HUES48 (cell line): ENCODE measurements around the gene MTA1.

Experiments
- H3K27ac ChIP-seq: one replicate; pipeline ENCODE4 v1.7.0; 2013; ENCODE audit warnings: low read depth, low read length, inconsistent platforms
- H3K27me3 ChIP-seq: 2 replicates; pipeline ENCODE4 v1.6.1; 2013; ENCODE audit warnings: mild to moderate bottlenecking, low read length; ENCODE audit not compliant: control insufficient read depth, insufficient read depth
- H3K36me3 ChIP-seq: 2 replicates; pipeline ENCODE4 v1.6.1; 2013; ENCODE audit warnings: low read length; ENCODE audit not compliant: control insufficient read depth, insufficient read depth
- H3K4me1 ChIP-seq: 2 replicates; pipeline ENCODE4 v1.6.1; 2013; ENCODE audit warnings: mild to moderate bottlenecking, low read length; ENCODE audit not compliant: control insufficient read depth, insufficient read depth
- H3K4me3 ChIP-seq: 2 replicates; pipeline ENCODE4 v1.5.1; 2013; ENCODE audit warnings: mild to moderate bottlenecking, low read depth, low read length
- H3K9ac ChIP-seq: 2 replicates; pipeline ENCODE4 v1.6.1; 2013; ENCODE audit warnings: mild to moderate bottlenecking, low read depth, low read length, moderate library complexity
- H3K9me3 ChIP-seq: 2 replicates; pipeline ENCODE4 v1.6.1; 2013; ENCODE audit warnings: low read length; ENCODE audit not compliant: control insufficient read depth, insufficient read depth

MTA1 gene

DNA sequence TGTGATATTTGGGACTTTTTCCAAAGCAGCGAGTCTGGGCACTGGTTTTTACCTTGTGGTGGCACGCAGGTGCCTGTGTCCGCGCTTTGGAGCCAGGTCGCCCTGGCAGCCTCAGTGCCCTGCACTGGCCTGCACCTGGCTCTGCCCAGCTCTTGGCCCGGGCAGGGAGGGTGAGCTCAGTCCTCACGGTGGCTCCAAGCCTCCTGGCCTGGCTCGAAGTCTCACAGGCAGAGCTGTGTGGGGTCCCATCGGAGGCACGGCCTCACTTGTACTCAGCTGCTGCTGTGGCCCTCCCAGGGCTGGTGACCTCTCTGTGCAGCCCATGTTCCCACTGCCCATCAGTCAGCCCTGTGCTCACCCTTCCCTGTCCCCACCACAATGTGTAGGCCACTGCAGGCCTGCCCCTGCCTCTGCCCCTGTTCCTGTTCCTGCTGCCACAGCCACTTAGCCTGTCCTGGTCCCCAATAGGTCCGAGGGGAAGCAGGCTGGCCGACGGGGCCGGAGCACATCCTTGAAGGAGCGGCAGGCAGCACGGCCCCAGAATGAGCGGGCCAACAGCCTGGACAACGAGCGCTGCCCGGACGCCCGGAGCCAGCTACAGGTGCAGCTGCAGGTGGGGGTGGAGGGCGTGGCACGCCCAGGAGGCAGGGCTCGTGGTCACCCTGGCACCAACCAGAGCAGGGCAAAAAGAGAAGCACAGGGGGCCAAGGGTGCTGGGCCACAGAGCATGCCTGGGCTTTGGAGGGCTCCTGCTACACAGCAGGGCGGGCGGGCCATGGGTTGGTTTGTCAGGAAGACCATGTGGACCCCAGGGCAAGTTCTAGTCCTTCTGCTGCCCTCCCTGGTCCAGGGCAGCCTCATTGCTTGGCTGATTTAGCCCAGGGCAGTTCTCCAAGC, 37.9 kb upstream of the MTA1 start:
- H3K27me3 ChIP-seq: no peaks in the 10 kb centered on the region
- H3K9me3 ChIP-seq: no peaks in the 10 kb centered on the region
- no peak overlapping the region for H3K27ac ChIP-seq
- H3K4me3 ChIP-seq: no peak overlapping the region
- H3K36me3 ChIP-seq: peaks cover 33% of the 10 kb centered on the region
- no peaks in the 10 kb centered on the region for H3K4me1 ChIP-seq
- H3K9ac ChIP-seq: no peak overlapping the region

DNA sequence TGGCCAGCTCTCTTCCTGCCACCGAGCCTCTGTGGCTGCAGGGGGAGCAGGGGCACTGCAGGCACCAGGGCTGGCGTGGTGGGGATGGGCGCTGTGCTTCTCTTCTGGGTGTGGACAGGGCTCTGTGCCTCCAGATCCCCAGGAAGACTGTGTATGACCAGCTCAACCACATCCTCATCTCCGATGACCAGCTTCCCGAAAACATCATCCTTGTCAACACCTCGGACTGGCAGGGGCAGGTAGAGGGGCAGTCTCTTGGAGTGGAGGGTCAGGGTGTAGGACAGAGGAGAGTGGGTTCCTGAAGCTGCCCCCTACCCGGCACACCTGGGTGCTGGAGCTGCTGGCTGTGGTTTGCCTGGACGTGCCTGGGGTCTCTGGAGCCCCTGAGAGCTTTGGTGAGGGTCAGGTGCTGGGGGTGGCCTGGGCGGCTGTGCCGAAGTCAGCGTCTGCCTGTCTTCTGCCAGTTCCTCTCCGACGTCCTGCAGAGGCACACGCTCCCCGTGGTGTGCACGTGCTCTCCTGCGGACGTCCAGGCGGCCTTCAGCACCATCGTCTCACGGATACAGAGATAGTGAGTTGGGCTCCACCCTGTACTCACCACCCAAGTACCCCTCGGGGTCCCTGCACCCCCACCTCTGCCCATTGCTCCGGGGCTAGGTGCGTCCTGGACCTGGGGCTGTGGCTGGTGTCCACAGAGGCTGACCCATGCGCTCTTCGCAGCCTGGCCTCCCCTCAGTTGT, 37.1 kb upstream of the MTA1 start:
- no peaks in the 10 kb centered on the region for H3K9me3 ChIP-seq
- no peak overlapping the region for H3K9ac ChIP-seq
- no peaks in the 10 kb centered on the region for H3K4me1 ChIP-seq
- H3K27ac ChIP-seq: no peak overlapping the region
- peaks cover 33% of the 10 kb centered on the region for H3K36me3 ChIP-seq
- H3K4me3 ChIP-seq: no peak overlapping the region
- no peaks in the 10 kb centered on the region for H3K27me3 ChIP-seq

DNA sequence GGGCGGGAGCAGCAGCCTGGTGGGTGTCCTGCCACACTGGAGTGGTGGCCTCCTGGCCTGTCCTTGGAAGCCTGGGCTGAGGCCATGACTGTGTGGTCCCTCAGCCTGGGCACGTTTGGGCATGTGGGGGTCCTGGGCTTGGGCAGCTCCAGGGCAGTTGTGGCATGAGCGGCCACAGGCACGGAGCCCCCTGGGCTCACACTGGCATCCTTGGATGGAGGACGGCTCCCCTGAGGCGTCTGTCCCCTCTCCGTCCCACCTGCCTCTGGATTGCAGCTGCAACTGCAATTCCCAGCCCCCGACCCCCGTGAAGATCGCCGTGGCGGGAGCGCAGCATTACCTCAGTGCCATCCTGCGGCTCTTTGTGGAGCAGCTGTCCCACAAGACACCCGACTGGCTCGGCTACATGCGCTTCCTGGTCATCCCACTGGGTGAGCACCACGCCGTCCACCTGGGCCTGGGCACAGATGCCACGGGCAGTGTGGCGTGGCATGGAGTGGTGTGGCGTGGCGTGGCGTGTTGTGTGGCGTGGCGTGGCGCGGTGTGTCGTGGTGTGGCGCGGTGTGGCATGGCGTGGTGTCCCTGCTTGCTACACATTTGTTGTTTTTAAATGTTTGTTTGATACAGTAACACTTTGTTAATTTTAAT, 36.4 kb upstream of the MTA1 start:
- Histone ChIP-seq H3K27ac (no peak overlapping the region), H3K36me3 (peaks cover 33% of the 10 kb centered on the region), H3K4me3 (no peak overlapping the region), H3K4me1 (no peaks in the 10 kb centered on the region), H3K9me3 (no peaks in the 10 kb centered on the region), H3K9ac (no peak overlapping the region), H3K27me3 (no peaks in the 10 kb centered on the region)

DNA sequence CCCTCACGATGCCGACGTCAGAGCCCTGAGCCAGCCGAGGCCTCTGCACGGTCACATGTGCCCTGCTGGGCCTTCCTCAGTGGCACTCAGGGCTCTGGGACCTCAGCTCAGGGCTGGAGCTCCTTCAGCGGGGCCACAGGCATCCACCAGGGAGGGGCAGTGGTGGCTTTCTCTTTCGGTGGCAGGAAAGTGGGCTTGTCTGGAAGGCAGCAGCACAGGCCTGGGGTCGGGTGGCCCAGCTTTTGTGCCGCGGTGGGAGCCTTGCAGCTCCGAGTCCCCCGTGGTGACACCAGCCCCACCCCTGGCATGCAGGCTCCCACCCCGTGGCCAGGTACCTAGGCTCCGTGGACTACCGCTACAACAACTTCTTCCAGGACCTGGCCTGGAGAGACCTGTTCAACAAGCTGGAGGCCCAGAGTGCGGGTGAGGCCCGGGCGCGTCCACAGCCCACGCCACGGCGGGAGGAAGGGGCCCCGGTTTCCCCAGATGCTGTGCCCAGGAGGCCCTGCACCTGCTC, 35.5 kb upstream of the MTA1 start:
- Histone ChIP-seq H3K9me3 (no peaks in the 10 kb centered on the region), H3K27me3 (no peaks in the 10 kb centered on the region), H3K4me1 (no peaks in the 10 kb centered on the region), H3K36me3 (peaks cover 33% of the 10 kb centered on the region), H3K27ac (no peak overlapping the region), H3K4me3 (no peak overlapping the region), H3K9ac (no peak overlapping the region)

DNA sequence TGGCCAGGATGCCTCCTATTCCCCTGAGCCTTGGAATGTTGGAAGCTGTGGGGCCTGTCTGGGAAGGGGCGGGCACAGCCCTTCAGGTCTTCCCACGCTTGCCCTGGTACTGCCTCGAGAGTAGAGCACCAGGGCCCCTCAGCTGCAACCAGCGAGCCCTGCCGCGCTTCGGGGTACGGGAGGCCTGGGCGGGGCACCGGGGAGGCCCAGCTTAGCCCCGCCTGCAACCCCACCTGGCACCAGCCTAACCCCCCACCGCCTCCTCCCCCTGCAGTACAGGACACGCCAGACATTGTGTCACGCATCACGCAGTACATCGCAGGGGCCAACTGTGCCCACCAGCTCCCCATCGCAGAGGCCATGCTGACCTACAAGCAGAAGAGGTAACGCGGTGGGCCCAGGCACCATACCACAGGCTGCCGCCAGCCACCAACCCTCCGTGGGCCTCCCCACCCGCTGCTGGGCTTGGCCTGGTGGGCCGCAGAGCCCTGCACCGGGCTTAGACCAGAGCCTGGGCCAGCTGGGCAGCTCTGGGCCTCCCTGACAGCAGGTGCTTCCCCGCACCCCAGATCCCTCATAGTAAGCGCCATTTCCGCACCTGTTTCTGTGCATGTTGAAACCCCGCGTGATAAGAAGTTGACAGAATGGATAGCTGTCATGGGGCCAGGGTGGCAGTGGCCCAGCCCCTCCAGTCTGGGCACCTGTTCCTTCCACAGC, 34.9 kb upstream of the MTA1 start:
- H3K9ac ChIP-seq: no peak overlapping the region
- no peaks in the 10 kb centered on the region for H3K4me1 ChIP-seq
- no peak overlapping the region for H3K4me3 ChIP-seq
- H3K36me3 ChIP-seq: peaks cover 29% of the 10 kb centered on the region
- H3K9me3 ChIP-seq: no peaks in the 10 kb centered on the region
- H3K27me3 ChIP-seq: no peaks in the 10 kb centered on the region
- H3K27ac ChIP-seq: no peak overlapping the region

DNA sequence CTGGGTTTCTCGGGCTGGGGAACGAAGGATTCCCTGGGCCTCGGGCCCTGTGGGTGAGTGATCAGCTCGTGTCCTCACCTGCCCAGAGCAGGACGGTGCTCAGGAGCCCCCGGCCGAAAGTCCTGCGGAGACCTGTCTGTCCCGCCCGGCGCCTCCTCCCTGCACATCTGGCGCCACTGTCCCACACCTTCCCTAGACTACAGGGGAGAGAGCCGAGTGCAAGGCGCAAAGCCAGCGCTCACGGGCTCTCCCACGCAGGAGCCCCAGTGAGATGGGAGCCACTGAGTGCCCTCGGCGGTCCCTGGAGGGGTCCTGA, 34.3 kb upstream of the MTA1 start:
- Histone ChIP-seq H3K9me3 (no peaks in the 10 kb centered on the region), H3K36me3 (peaks cover 28% of the 10 kb centered on the region), H3K4me3 (no peak overlapping the region), H3K27ac (no peak overlapping the region), H3K4me1 (no peaks in the 10 kb centered on the region), H3K27me3 (no peaks in the 10 kb centered on the region), H3K9ac (no peak overlapping the region)

DNA sequence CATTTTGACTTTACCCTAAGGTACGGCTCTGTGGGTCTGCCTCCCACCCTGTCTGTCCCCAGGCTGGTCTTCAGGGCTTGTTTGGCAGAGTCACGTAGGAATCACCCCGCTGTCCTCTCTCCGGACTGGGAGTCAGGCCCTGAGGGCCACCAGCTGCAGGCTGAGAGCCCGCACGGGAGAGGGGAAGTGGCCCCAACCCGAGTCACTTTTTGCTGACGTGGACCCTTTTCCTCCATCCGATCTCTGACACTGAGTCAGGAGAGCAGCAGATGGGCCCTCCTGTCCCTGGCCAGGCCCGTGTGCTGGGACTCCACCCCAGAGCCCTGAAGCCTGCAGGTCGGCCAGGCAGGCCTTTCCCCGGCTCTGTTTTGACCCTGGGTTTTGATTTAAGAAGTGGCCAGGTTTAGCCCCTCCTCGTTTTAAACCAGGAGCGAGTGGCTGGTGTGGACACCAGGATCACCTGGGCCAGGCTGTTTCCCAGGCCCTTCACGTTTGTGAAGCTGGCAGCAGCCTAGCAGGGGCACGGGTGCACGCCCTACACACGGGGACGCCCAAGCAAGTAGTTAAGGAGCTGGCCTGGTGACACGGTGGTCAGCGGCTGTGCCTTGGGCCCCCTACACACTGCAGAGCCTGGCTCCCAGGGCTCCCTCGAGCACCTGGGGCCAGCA, 33.8 kb upstream of the MTA1 start:
- Histone ChIP-seq H3K27me3 (no peaks in the 10 kb centered on the region), H3K36me3 (peaks cover 28% of the 10 kb centered on the region), H3K27ac (no peak overlapping the region), H3K9me3 (no peaks in the 10 kb centered on the region), H3K4me3 (no peak overlapping the region), H3K4me1 (no peaks in the 10 kb centered on the region), H3K9ac (no peak overlapping the region)

DNA sequence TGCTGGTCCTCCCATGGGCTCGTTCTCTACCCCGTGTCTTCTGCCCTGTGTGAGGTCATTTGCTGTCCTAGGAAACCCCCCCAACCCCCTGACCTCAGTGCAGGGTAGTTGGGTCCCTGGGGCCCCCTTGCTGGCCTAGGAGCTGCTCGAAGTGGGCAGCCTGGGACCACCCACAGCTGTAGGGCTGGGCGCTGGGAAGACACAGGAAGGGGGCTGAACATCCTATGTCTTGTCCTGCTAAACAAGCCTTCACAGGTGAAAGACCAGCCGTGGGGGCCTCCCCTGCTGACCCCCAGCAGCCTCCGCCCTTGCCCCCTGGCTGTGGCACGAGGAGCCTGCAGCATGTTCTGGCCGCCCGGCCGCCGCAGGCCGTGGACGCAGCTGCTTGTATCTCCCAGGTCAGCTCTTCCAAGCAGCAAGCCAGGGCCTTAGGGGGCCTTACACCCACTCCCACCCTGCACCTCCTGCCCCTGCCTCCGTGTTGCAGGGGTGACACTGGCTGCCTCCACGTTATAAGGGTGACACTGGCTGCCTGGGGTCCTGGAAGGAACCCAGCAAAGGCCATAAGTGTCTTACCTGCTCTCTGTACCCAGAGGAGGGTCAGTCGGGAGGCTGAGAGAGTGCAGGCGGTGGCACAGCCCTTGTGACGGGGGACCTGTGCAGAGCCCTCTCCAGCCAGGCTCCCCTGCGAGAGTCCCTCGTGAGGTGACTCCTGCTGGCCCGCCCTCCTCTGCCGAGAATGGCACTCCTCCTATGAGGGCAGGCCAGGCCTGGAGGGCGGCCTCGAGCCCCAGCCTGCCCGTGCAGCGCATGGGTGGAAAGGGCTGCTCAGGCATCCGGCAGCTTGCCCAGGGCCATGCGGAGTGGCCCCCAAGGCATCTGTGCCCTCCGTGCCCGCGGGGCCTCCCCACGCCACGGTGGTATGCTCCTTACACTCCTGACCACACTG, 32.8 kb upstream of the MTA1 start:
- Histone ChIP-seq H3K27ac (no peak overlapping the region), H3K4me1 (no peaks in the 10 kb centered on the region), H3K4me3 (no peak overlapping the region), H3K27me3 (no peaks in the 10 kb centered on the region), H3K9me3 (no peaks in the 10 kb centered on the region), H3K36me3 (peaks cover 28% of the 10 kb centered on the region), H3K9ac (no peak overlapping the region)

DNA sequence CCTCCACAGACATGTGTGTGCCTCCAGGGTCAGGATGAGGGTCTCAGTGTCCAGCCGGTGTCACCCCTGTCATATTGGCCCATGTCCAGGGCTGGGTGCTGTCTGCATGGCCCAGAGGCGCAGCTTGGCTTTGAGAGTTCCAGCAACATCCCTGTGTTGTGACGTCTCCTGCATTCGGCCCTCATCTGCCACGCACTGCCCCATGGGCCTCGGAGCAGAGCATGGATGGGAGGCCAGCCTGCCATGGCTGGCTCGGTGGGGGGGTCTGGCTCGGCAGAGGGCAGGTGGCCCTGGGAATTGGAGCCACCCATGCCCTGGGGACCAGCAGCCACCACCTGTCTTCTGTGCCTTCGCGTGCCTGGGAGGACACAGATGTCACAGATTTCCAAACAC, 32.1 kb upstream of the MTA1 start:
- no peak overlapping the region for H3K27ac ChIP-seq
- no peak overlapping the region for H3K4me3 ChIP-seq
- H3K27me3 ChIP-seq: no peaks in the 10 kb centered on the region
- H3K36me3 ChIP-seq: peaks cover 29% of the 10 kb centered on the region
- H3K9ac ChIP-seq: no peak overlapping the region
- H3K4me1 ChIP-seq: no peaks in the 10 kb centered on the region
- no peaks in the 10 kb centered on the region for H3K9me3 ChIP-seq
